ENCODE data around the gene DRD2. TPM values are rescaled to one million over a fixed set of nuclear protein-coding genes. Genes with fewer than 3 reads are reported as not detected.

The DRD2 gene
- polyA plus RNA-seq, 4 donors: 0.28 to 0.41 TPM; not detected in 2

DNA sequence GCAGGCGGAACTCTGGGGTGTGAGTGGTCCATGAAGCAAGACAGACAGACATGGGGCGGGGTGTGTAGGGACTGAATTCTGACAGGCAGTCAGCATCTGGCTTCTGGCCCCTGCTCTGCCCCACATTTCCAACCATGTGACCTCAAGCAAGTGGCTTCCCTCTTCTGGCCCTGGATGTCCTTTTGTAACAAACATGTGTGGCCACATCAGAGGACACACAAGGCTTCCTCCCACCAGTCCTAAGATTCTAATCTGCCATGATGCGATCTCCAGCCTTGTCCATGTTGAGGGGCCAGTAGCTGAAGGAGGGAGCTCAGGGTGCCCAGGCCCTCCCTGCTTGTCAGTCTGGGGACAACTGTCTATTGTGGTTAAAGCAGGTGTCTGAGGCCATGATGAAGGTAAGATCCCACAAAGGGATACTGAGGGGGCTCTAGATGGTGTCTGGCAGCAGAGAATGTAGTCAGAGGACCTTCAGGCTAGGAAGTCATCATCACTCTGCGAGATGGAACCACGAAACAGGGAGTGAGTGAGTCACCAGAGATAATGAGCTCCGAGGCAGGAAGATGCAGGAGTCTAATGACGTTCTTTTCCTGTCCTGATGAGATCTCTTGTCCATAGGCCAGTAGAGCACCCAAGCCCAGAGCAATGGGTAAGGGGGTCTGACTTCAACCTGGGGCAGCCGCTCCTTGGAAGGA lies 27.4 kb downstream of the DRD2 start:
- Histone ChIP-seq H3K9me3 (ENCODE audit: control insufficient read depth in 2 of 2, insufficient read depth in 1 of 2, low read depth in 1 of 2, low read length in 1 of 2) (no peaks in the 10 kb centered on the region), H3K4me1 (ENCODE audit: control insufficient read depth in 3 of 3, insufficient read depth in 2 of 3, low read depth in 1 of 3, low read length in 2 of 3) (no peaks in the 10 kb centered on the region), H3K27ac (ENCODE audit: low read depth in 1 of 3, low read length in 2 of 3) (no peak overlapping the region), H3K36me3 (ENCODE audit: control insufficient read depth in 3 of 3, insufficient read depth in 2 of 3, low read depth in 1 of 3, low read length in 3 of 3) (no peaks in the 10 kb centered on the region), H3K4me3 (ENCODE audit: low read depth in 1 of 3, low read length in 3 of 3) (no peak overlapping the region), H3K27me3 (ENCODE audit: control insufficient read depth in 3 of 3, insufficient read depth in 3 of 3, low read length in 3 of 3) (peaks cover 0 to 2% (median 0%) of the 10 kb centered on the region in 3 donors)
- DNase-seq (no peak), FAIRE-seq (no peak)
- 44 to 59% (median 56%) methylated on average over 8 of the region's 8 CpGs for WGBS, 3 donors

DNA sequence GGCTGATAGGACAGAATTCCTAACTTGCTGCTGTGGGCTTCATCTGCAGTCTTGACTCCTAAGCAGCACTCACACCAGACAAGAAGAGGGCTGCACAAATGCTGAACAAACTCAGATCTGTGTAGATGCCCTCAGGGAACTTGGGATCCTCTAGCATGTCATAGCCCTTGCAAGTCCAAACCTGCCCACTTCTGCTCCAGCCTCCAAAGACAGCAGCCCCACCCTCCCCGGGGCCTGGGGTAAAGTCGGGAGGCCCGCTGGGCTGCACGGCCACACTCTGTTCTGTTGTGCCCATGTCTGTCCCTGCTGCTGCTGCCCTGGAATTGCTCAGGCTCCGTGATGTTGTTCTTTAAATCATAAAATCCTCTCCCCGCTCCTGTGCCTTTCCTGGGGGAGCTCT lies 28.3 kb downstream of the DRD2 start:
- Histone ChIP-seq H3K4me3 (ENCODE audit: low read depth in 1 of 3, low read length in 3 of 3) (no peak overlapping the region), H3K27ac (ENCODE audit: low read depth in 1 of 3, low read length in 2 of 3) (no peak overlapping the region), H3K36me3 (ENCODE audit: control insufficient read depth in 3 of 3, insufficient read depth in 2 of 3, low read depth in 1 of 3, low read length in 3 of 3) (no peaks in the 10 kb centered on the region), H3K9me3 (ENCODE audit: control insufficient read depth in 2 of 2, insufficient read depth in 1 of 2, low read depth in 1 of 2, low read length in 1 of 2) (no peaks in the 10 kb centered on the region), H3K27me3 (ENCODE audit: control insufficient read depth in 3 of 3, insufficient read depth in 3 of 3, low read length in 3 of 3) (peaks cover 0 to 3% (median 0%) of the 10 kb centered on the region in 3 donors), H3K4me1 (ENCODE audit: control insufficient read depth in 3 of 3, insufficient read depth in 2 of 3, low read depth in 1 of 3, low read length in 2 of 3) (no peaks in the 10 kb centered on the region)
- WGBS, 3 donors: 74 to 89% (median 89%) methylated on average over 6 of the region's 6 CpGs
- FAIRE-seq (no peak), DNase-seq (no peak)

DNA sequence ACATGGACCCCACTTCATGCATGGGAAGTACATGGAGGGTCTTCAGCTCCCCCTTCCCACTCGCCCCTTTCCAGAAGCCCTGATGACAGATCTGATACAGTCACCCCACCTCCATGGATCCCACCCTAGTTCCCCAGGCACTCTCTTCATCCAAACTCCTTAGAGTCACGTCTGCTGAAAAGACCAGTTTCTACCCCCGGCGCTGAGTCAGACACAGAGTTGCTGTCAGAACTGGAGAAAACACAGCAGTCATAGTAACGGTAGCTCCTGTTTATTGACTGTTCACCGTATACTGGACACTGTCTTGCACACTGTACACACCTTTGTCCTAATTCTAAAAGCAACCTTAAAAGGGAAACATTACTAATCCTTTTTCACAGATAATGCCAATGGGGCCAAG lies 29.1 kb downstream of the DRD2 start:
- no peaks in the 10 kb centered on the region for H3K36me3 ChIP-seq (ENCODE audit: control insufficient read depth in 3 of 3, insufficient read depth in 2 of 3, low read depth in 1 of 3, low read length in 3 of 3)
- no peaks in the 10 kb centered on the region for H3K9me3 ChIP-seq (ENCODE audit: control insufficient read depth in 2 of 2, insufficient read depth in 1 of 2, low read depth in 1 of 2, low read length in 1 of 2)
- H3K27me3 ChIP-seq (ENCODE audit: control insufficient read depth in 3 of 3, insufficient read depth in 3 of 3, low read length in 3 of 3): peaks cover 0 to 3% (median 0%) of the 10 kb centered on the region in 3 donors
- H3K4me3 ChIP-seq (ENCODE audit: low read depth in 1 of 3, low read length in 3 of 3): no peak overlapping the region
- H3K4me1 ChIP-seq (ENCODE audit: control insufficient read depth in 3 of 3, insufficient read depth in 2 of 3, low read depth in 1 of 3, low read length in 2 of 3): no peaks in the 10 kb centered on the region
- FAIRE-seq: no peak
- H3K27ac ChIP-seq (ENCODE audit: low read depth in 1 of 3, low read length in 2 of 3): no peak overlapping the region
- no peak for DNase-seq
- WGBS, 3 donors: 64 to 79% (median 65%) methylated on average over 6 of the region's 6 CpGs

- Histone ChIP-seq H3K27ac (ENCODE audit: low read depth in 1 of 3, low read length in 2 of 3) (no peak overlapping the region), H3K4me1 (ENCODE audit: control insufficient read depth in 3 of 3, insufficient read depth in 2 of 3, low read depth in 1 of 3, low read length in 2 of 3) (no peaks in the 10 kb centered on the region), H3K9me3 (ENCODE audit: control insufficient read depth in 2 of 2, insufficient read depth in 1 of 2, low read depth in 1 of 2, low read length in 1 of 2) (no peaks in the 10 kb centered on the region), H3K36me3 (ENCODE audit: control insufficient read depth in 3 of 3, insufficient read depth in 2 of 3, low read depth in 1 of 3, low read length in 3 of 3) (no peaks in the 10 kb centered on the region), H3K27me3 (ENCODE audit: control insufficient read depth in 3 of 3, insufficient read depth in 3 of 3, low read length in 3 of 3) (peaks cover 0 to 3% (median 0%) of the 10 kb centered on the region in 3 donors), H3K4me3 (ENCODE audit: low read depth in 1 of 3, low read length in 3 of 3) (no peak overlapping the region)
- FAIRE-seq (no peak), DNase-seq (no peak)
- 56 to 75% (median 69%) methylated on average over 7 of the region's 7 CpGs for WGBS, 3 donors
Observed at GRCh38 chr11:113444502-113445123, 30.6 kb downstream of the DRD2 start.

DNA sequence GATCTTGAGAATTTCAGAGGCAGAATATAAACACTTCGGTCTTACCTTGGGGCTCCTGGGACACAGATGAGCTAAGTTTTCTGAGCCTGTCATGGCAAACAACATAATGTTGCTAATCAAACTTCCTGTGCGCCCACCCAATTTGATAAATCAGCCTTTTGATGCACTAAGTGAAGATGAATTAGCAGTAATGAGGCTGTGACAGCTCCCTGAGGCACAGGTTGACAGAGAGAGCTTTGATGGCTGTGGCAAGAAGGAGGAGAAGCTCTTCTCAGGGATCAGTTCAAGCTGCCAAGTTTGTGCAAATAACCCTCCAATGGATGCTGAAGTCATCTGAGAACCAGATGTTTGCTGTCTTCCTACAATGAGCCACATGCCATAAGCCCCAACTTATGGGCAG lies 34.4 kb downstream of the DRD2 start:
- WGBS, 3 donors: 83 to 89% (median 85%) methylated on average over 2 of the region's 2 CpGs
- FAIRE-seq: no peak
- Histone ChIP-seq H3K36me3 (ENCODE audit: control insufficient read depth in 3 of 3, insufficient read depth in 2 of 3, low read depth in 1 of 3, low read length in 3 of 3) (no peaks in the 10 kb centered on the region), H3K9me3 (ENCODE audit: control insufficient read depth in 2 of 2, insufficient read depth in 1 of 2, low read depth in 1 of 2, low read length in 1 of 2) (no peaks in the 10 kb centered on the region), H3K4me3 (ENCODE audit: low read depth in 1 of 3, low read length in 3 of 3) (no peak overlapping the region), H3K4me1 (ENCODE audit: control insufficient read depth in 3 of 3, insufficient read depth in 2 of 3, low read depth in 1 of 3, low read length in 2 of 3) (no peaks in the 10 kb centered on the region), H3K27me3 (ENCODE audit: control insufficient read depth in 3 of 3, insufficient read depth in 3 of 3, low read length in 3 of 3) (peaks cover 0 to 3% (median 0%) of the 10 kb centered on the region in 3 donors), H3K27ac (ENCODE audit: low read depth in 1 of 3, low read length in 2 of 3) (no peak overlapping the region)
- no peak for DNase-seq

DNA sequence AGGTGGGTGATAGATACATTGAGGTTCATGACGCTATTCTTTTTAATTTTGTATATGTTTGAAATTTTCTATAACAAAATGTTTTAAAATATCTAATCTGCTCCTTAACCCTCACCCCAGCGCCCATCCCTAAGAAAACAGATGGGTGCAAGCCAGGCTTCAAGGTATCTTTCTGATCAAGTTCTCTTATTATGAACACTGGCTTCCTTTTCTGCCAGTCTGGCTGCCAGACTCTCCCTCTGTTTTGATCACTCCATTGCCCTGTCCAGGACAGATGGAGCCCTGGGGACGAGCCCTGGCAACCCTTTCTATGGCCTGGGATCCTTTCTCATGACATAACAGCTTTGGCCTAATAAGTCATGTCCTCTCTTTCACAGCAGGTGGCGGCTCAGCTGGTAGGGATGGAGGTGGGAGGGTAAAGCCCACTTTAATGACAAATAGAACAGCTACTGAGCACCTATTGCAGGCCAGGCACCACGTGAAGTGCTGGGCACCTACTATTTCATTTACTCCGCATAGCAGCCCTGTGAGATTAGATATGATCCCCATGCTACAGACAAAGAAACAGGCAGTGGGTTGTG lies 38.4 kb downstream of the DRD2 start:
- Histone ChIP-seq H3K27ac (ENCODE audit: low read depth in 1 of 3, low read length in 2 of 3) (no peak overlapping the region), H3K27me3 (ENCODE audit: control insufficient read depth in 3 of 3, insufficient read depth in 3 of 3, low read length in 3 of 3) (no peaks in the 10 kb centered on the region), H3K4me3 (ENCODE audit: low read depth in 1 of 3, low read length in 3 of 3) (no peak overlapping the region), H3K36me3 (ENCODE audit: control insufficient read depth in 3 of 3, insufficient read depth in 2 of 3, low read depth in 1 of 3, low read length in 3 of 3) (no peaks in the 10 kb centered on the region), H3K4me1 (ENCODE audit: control insufficient read depth in 3 of 3, insufficient read depth in 2 of 3, low read depth in 1 of 3, low read length in 2 of 3) (no peaks in the 10 kb centered on the region), H3K9me3 (ENCODE audit: control insufficient read depth in 2 of 2, insufficient read depth in 1 of 2, low read depth in 1 of 2, low read length in 1 of 2) (no peaks in the 10 kb centered on the region)
- WGBS, 3 donors: 67 to 75% (median 68%) methylated on average over 6 of the region's 6 CpGs
- FAIRE-seq (no peak), DNase-seq (no peak)

DNA sequence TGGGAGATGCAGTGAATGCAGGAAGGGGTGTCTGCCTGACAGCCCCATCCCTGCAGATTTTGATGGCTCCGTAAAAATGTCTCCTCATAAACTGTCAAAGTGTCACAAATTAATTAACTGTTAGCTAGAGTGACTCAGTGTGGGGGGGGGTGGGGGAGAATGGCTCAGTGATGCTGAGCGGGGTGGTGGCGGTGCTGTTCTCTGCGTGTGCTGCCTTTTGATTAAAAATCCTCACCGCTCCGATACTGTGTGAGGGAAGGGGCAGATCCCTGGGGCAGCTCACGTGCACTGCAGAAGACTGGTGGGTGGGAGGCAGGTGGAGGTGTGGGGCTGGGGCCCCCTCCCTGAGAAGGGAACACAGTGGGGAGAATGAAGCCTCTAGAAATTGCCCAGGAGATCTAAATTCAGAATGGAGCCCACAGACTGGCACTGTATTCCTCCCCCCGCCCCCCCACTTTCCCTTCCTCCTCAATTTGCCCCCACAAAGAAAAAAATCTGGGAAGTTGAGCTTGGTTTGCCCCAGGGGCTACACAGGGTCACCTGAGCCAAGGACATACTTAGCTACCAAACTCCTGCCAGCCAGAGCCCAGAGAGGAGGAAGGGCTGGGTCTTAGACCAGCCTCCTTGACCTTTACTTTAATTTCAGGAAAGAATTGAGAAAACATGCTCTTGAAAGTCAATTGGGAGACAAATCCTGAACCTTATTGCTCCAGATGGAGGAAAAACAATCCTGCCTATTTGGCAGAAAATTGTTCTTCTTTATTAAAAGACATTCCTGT lies 39.8 kb downstream of the DRD2 start:
- no peaks in the 10 kb centered on the region for H3K36me3 ChIP-seq (ENCODE audit: control insufficient read depth in 3 of 3, insufficient read depth in 2 of 3, low read depth in 1 of 3, low read length in 3 of 3)
- 86 to 94% (median 90%) methylated on average over 7 to 8 of the region's 8 CpGs for WGBS, 3 donors
- DNase-seq (no peak), FAIRE-seq (no peak)
- H3K27me3 ChIP-seq (ENCODE audit: control insufficient read depth in 3 of 3, insufficient read depth in 3 of 3, low read length in 3 of 3): no peaks in the 10 kb centered on the region
- no peaks in the 10 kb centered on the region for H3K4me1 ChIP-seq (ENCODE audit: control insufficient read depth in 3 of 3, insufficient read depth in 2 of 3, low read depth in 1 of 3, low read length in 2 of 3)
- H3K4me3 ChIP-seq (ENCODE audit: low read depth in 1 of 3, low read length in 3 of 3): no peak overlapping the region
- H3K27ac ChIP-seq (ENCODE audit: low read depth in 1 of 3, low read length in 2 of 3): no peak overlapping the region
- H3K9me3 ChIP-seq (ENCODE audit: control insufficient read depth in 2 of 2, insufficient read depth in 1 of 2, low read depth in 1 of 2, low read length in 1 of 2): no peaks in the 10 kb centered on the region

- FAIRE-seq: no peak
Observed at GRCh38 chr11:113431746-113432145, 43.5 kb downstream of the DRD2 start.

More at GRCh38 chr11:113431746-113432145, 43.5 kb downstream of the DRD2 start:
- Histone ChIP-seq H3K9me3 (ENCODE audit: control insufficient read depth in 2 of 2, insufficient read depth in 1 of 2, low read depth in 1 of 2, low read length in 1 of 2) (no peaks in the 10 kb centered on the region), H3K4me3 (ENCODE audit: low read depth in 1 of 3, low read length in 3 of 3) (no peak overlapping the region), H3K36me3 (ENCODE audit: control insufficient read depth in 3 of 3, insufficient read depth in 2 of 3, low read depth in 1 of 3, low read length in 3 of 3) (no peaks in the 10 kb centered on the region), H3K4me1 (ENCODE audit: control insufficient read depth in 3 of 3, insufficient read depth in 2 of 3, low read depth in 1 of 3, low read length in 2 of 3) (no peaks in the 10 kb centered on the region), H3K27ac (ENCODE audit: low read depth in 1 of 3, low read length in 2 of 3) (no peak overlapping the region), H3K27me3 (ENCODE audit: control insufficient read depth in 3 of 3, insufficient read depth in 3 of 3, low read length in 3 of 3) (no peaks in the 10 kb centered on the region)
- 84 to 93% (median 90%) methylated on average over 4 of the region's 4 CpGs for WGBS, 3 donors
- DNase-seq: no peak

Data from small intestine (tissue), 7 donors.